Brain microvascular endothelial cell (primary cell): ENCODE measurements around the gene ZNF71.

Source experiments
- DNase-seq: peaks from one replicate; pipeline ENCODE4 v3.0.0-alpha.2; 2020
- H3K27ac ChIP-seq: fragments of 250-450 bp; sonication (Bioruptor Pico); 2 replicates; pipeline ENCODE4 v1.5.1; 2020; ENCODE audit warnings: mild to moderate bottlenecking, moderate library complexity
- H3K27me3 ChIP-seq: fragments of 250-450 bp; sonication (Bioruptor Pico); replicated peaks from 2 replicates; pipeline ENCODE4 v1.5.1; 2020; ENCODE audit warnings: mild to moderate bottlenecking
- H3K36me3 ChIP-seq: fragments of 250-450 bp; sonication (Bioruptor Pico); replicated peaks from 2 replicates; pipeline ENCODE4 v1.5.1; 2020; ENCODE audit warnings: mild to moderate bottlenecking
- H3K4me3 ChIP-seq: 2 replicates; pipeline ENCODE4 v1.5.1; 2011; ENCODE audit warnings: low read depth, mild to moderate bottlenecking, control low read depth, low read length, moderate library complexity
- in situ Hi-C: cut with HindIII; loops from 2 replicates; pipeline ENCODE4 v1.10.0; 2017; ENCODE audit warnings: low sequenced_read_pairs, low pct_ligation_motif_present
- TF ChIP-seq, protein P1 (sequence below): IDR thresholded peaks from 2 replicates; pipeline ENCODE4 v1.5.1; 2011; ENCODE audit warnings: low read depth, mild to moderate bottlenecking, moderate library complexity, low read length, control low read depth, inconsistent platforms; ENCODE audit errors: missing control alignments

ZNF71 gene

GRCh38 chr19:56642711-56643459 is 47.8 kb downstream of the ZNF71 start, which contains the start of gene SMIM17:
SMIM17 (plus strand) TSS chr19:56643159; CDS start chr19:56645668, 2,509 bp downstream.
- H3K27me3 ChIP-seq = no peaks in the 10 kb centered on the region
- TF ChIP-seq, protein P1, sequence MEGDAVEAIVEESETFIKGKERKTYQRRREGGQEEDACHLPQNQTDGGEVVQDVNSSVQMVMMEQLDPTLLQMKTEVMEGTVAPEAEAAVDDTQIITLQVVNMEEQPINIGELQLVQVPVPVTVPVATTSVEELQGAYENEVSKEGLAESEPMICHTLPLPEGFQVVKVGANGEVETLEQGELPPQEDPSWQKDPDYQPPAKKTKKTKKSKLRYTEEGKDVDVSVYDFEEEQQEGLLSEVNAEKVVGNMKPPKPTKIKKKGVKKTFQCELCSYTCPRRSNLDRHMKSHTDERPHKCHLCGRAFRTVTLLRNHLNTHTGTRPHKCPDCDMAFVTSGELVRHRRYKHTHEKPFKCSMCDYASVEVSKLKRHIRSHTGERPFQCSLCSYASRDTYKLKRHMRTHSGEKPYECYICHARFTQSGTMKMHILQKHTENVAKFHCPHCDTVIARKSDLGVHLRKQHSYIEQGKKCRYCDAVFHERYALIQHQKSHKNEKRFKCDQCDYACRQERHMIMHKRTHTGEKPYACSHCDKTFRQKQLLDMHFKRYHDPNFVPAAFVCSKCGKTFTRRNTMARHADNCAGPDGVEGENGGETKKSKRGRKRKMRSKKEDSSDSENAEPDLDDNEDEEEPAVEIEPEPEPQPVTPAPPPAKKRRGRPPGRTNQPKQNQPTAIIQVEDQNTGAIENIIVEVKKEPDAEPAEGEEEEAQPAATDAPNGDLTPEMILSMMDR = no peak
- H3K4me3 ChIP-seq = no peak within 1 kb of the TSS
- no peak within 1 kb of the TSS for H3K27ac ChIP-seq
- in situ Hi-C loops = no loop called here
- DNase-seq = no peak
- H3K36me3 ChIP-seq = no peaks in the 10 kb centered on the region

GRCh38 chr19:56643460-56643955 is 48.4 kb downstream of the ZNF71 start:
- Histone ChIP-seq H3K27me3 (no peaks in the 10 kb centered on the region), H3K27ac (no peak overlapping the region), H3K36me3 (no peaks in the 10 kb centered on the region), H3K4me3 (no peak overlapping the region)
- no peak for DNase-seq
- in situ Hi-C loops = no loop called here
- TF ChIP-seq, protein P1 = no peak

GRCh38 chr19:56654151-56654550 is 59.0 kb downstream of the ZNF71 start:
- in situ Hi-C loops = no loop called here
- DNase-seq = no peak

DNA sequence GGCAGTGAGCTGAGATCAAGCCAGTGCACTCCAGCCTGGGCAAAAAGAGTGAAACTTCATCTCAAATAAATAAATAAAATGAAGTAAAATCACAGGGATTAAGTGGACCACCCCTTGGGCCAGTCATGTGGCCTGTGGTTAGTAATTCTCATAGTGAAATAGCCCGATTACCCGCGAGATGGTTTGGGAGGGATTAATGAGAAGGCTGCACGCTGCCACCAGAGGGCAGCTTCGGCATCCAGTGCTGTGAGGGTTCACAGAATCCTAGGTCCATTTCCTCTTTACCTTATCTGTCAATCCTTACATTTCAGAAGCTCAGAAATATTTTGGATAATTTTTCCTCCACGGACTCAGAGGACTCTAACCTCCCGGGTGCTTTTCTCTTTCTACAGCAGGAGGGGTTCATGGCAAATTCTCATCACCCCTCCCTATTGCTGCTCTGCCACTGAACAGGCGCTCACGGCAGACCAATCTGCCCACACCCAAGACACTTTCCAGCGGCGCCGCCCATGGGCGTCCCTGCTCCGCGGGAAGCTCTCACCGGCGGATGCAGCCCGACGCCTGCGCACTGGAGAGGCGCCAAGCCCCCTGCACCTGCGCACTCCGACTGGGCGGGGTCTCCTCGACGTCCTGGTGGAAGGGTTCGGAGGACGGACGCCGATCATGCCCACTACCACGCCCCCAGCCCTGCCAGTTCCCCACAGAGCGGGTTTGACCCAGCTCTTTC is 65.4 kb downstream of the ZNF71 start:
- no peaks in the 10 kb centered on the region for H3K27me3 ChIP-seq
- H3K4me3 ChIP-seq = no peak overlapping the region
- TF ChIP-seq, protein P1 = no peak
- in situ Hi-C loops = no loop called here
- no peak overlapping the region for H3K27ac ChIP-seq
- no peak for DNase-seq
- no peaks in the 10 kb centered on the region for H3K36me3 ChIP-seq

More at GRCh38 chr19:56654151-56654550, 59.0 kb downstream of the ZNF71 start:
- Histone ChIP-seq H3K36me3 (no peaks in the 10 kb centered on the region), H3K27me3 (no peaks in the 10 kb centered on the region), H3K4me3 (no peak overlapping the region), H3K27ac (no peak overlapping the region)
- TF ChIP-seq, protein P1 = no peak

GRCh38 chr19:56661248-56661647 is 66.1 kb downstream of the ZNF71 start:
- no peak for DNase-seq
- TF ChIP-seq, protein P1 = no peak
- H3K36me3 ChIP-seq = no peaks in the 10 kb centered on the region
- H3K4me3 ChIP-seq = no peak overlapping the region
- no peak overlapping the region for H3K27ac ChIP-seq
- in situ Hi-C loops = no loop called here
- no peaks in the 10 kb centered on the region for H3K27me3 ChIP-seq
